Tibial artery (tissue), 4 donors: ENCODE measurements around the gene ATP2B2.

Experiments
- DNase-seq, 2 donors: peaks; one replicate each; pipeline ENCODE4 v3.0.0-alpha.2; 2019
- H3K27ac ChIP-seq, 2 donors: fragments of 200-600 bp; sonication (generic) in 1 of 2; 1 replicate in 1 of 2; 2 replicates in 1 of 2; pipeline ENCODE4 v1.5.1; 2018 to 2019; ENCODE audit warnings: mild to moderate bottlenecking in 1 of 2
- H3K27me3 ChIP-seq, 2 donors: fragments of 200-600 bp; sonication (generic) in 1 of 2; one replicate each; pipeline versions ENCODE4 v1.5.1 to v1.6.0; 2016 to 2019
- H3K36me3 ChIP-seq, 3 donors: fragments of 200-600 bp; sonication (generic) in 2 of 3; one replicate each; pipeline ENCODE4 v1.5.1; 2016 to 2019; ENCODE audit warnings: mild to moderate bottlenecking in 2 of 3
- H3K4me1 ChIP-seq, 4 donors: fragments of 200-600 bp; sonication (generic) in 2 of 4; 1 replicate in 3 of 4; 2 replicates in 1 of 4; pipeline ENCODE4 v1.5.1; 2016 to 2019
- H3K4me3 ChIP-seq, 2 donors: fragments of 200-600 bp; sonication (generic) in 1 of 2; 1 replicate in 1 of 2; 2 replicates in 1 of 2; pipeline ENCODE4 v1.5.1; 2018 to 2019; ENCODE audit warnings: mild to moderate bottlenecking in 2 of 2
- H3K9me3 ChIP-seq, 3 donors: fragments of 200-600 bp; sonication (generic) in 1 of 3; one replicate each; pipeline ENCODE4 v1.5.1; 2016 to 2019
- intact Hi-C: fragments of 100-400 bp; cut with DNase I; formaldehyde crosslinking; loops from one replicate; pipeline ENCODE4 v1.15.0; 2023; ENCODE audit warnings: low total_unique reads
- TF ChIP-seq, protein P1 (sequence below), 2 experiments: fragments of 200-600 bp in 1 of 2; fragments of 450-650 bp in 1 of 2; IDR thresholded peaks; one replicate each; pipeline ENCODE4 v1.5.1; 2017 to 2019; ENCODE audit warnings: antibody characterized with exemption in 2 of 2, mild to moderate bottlenecking in 1 of 2, moderate library complexity in 1 of 2

The ATP2B2 gene

GRCh38 chr3:10336761-10337160 lies 168.6 kb downstream of the ATP2B2 start:
- no peak overlapping the region for H3K4me3 ChIP-seq
- no peak for DNase-seq
- intact Hi-C loops, result no loop called here
- H3K9me3 ChIP-seq, result no peaks in the 10 kb centered on the region
- H3K27me3 ChIP-seq, result peaks cover 0 to 22% of the 10 kb centered on the region in 2 donors
- no peak overlapping the region for H3K27ac ChIP-seq
- no peaks in the 10 kb centered on the region for H3K4me1 ChIP-seq
- no peaks in the 10 kb centered on the region for H3K36me3 ChIP-seq
- TF ChIP-seq, protein P1, sequence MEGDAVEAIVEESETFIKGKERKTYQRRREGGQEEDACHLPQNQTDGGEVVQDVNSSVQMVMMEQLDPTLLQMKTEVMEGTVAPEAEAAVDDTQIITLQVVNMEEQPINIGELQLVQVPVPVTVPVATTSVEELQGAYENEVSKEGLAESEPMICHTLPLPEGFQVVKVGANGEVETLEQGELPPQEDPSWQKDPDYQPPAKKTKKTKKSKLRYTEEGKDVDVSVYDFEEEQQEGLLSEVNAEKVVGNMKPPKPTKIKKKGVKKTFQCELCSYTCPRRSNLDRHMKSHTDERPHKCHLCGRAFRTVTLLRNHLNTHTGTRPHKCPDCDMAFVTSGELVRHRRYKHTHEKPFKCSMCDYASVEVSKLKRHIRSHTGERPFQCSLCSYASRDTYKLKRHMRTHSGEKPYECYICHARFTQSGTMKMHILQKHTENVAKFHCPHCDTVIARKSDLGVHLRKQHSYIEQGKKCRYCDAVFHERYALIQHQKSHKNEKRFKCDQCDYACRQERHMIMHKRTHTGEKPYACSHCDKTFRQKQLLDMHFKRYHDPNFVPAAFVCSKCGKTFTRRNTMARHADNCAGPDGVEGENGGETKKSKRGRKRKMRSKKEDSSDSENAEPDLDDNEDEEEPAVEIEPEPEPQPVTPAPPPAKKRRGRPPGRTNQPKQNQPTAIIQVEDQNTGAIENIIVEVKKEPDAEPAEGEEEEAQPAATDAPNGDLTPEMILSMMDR (IDR thresholded peaks at IDR 0.05), result no peak

DNA sequence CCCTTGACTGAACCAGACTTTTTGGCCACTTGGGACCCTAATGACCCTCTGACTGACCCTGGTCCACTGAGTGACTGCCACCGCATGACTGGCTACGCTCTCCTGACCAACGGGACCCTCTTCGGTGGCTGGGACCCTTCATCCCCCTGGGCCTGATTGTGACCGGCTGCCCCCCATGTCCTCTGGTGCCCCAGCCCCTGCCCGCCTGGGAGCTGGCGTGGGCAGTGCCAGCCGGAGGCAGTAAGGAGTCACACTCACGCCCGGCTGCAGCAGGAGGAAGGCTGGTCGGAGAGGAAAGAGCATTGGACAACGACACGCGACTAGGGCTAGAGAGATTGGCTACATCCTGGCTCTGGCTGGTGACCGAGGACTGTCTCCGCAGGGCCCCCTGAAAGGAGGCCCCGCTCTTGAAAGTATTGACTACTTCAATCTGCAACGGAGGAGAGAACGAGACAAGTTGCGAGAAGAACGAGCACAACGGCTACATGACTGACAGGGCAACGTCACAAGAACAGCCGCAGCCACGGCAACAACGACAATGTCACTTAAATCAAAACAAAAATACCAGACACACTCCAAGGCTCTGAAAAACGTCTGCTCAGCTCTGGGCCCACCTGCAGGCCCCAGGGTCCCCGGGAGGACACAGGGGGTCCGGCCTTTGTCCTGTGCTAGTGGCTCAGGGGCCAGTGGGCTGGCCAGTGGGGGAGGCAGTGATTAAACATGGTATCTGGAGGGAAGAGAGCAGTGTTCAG lies 169.3 kb downstream of the ATP2B2 start:
- Histone ChIP-seq H3K4me1 (no peaks in the 10 kb centered on the region), H3K4me3 (no peak overlapping the region), H3K27ac (no peak overlapping the region), H3K9me3 (no peaks in the 10 kb centered on the region), H3K36me3 (no peaks in the 10 kb centered on the region), H3K27me3 (peaks cover 0 to 25% of the 10 kb centered on the region in 2 donors)
- TF ChIP-seq, protein P1 (IDR thresholded peaks at IDR 0.05), result no peak
- intact Hi-C loops, result no loop called here
- DNase-seq, result no peak

DNA sequence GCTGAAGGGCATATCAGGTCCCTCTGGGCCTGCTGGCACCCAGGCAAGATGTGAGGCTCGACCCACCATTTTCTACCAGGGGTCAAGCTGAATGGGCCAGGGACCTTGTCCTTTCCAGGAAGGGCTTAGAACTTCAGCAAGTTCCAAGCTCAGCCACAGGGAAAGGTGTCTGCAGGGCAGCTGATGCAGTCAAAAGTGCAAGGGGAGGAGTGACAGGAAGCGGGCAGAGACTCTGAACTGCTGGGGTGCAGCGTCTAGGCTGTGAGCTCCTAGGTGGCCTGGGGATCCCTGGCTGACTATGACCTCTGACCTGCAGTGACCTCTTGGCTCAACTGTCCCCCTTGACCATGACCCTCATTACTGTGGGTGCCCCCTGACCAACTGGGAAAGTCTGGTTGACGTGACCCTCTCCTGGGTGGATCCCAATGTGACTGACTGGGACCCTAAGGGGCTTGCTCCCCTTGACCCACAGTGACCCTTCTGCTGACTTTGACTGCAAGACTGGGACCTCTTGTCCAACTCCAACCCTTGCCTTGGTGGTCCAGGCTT lies 170.1 kb downstream of the ATP2B2 start:
- Histone ChIP-seq H3K4me3 (no peak overlapping the region), H3K27ac (no peak overlapping the region), H3K27me3 (peaks cover 0 to 31% of the 10 kb centered on the region in 2 donors), H3K9me3 (no peaks in the 10 kb centered on the region), H3K4me1 (no peaks in the 10 kb centered on the region), H3K36me3 (no peaks in the 10 kb centered on the region)
- no peak for DNase-seq
- intact Hi-C loops, result no loop called here
- TF ChIP-seq, protein P1 (IDR thresholded peaks at IDR 0.05), result no peak

- peaks cover 0 to 37% of the 10 kb centered on the region in 2 donors for H3K27me3 ChIP-seq
- H3K4me1 ChIP-seq, result no peaks in the 10 kb centered on the region
- TF ChIP-seq, protein P1 (IDR thresholded peaks at IDR 0.05), result no peak
- no peaks in the 10 kb centered on the region for H3K36me3 ChIP-seq
- H3K4me3 ChIP-seq, result no peak overlapping the region
- H3K27ac ChIP-seq, result no peak overlapping the region
- intact Hi-C loops, result no loop called here
- no peaks in the 10 kb centered on the region for H3K9me3 ChIP-seq
- no peak for DNase-seq
Observed at GRCh38 chr3:10334459-10334858, 170.9 kb downstream of the ATP2B2 start.

- Histone ChIP-seq H3K4me3 (no peak overlapping the region), H3K27ac (no peak overlapping the region), H3K4me1 (no peaks in the 10 kb centered on the region), H3K9me3 (no peaks in the 10 kb centered on the region), H3K27me3 (peaks cover 0 to 38% of the 10 kb centered on the region in 2 donors), H3K36me3 (no peaks in the 10 kb centered on the region)
- TF ChIP-seq, protein P1 (IDR thresholded peaks at IDR 0.05), result no peak
- intact Hi-C loops, result no loop called here
- no peak for DNase-seq
Observed at GRCh38 chr3:10334042-10334441, 171.3 kb downstream of the ATP2B2 start.
